ENCODE measurements around the gene CREG2. TPM values are rescaled to one million over a fixed set of nuclear protein-coding genes. Genes with fewer than 3 reads are reported as not detected.
"Not testable (repeated sequence)": the region's sequence is repeated elsewhere in the genome, so short reads cannot be mapped to it uniquely, and the experiment has no call there.

Gene CREG2
- polyA plus RNA-seq, 2 donors = 0.44 TPM; not detected in 1

DNA sequence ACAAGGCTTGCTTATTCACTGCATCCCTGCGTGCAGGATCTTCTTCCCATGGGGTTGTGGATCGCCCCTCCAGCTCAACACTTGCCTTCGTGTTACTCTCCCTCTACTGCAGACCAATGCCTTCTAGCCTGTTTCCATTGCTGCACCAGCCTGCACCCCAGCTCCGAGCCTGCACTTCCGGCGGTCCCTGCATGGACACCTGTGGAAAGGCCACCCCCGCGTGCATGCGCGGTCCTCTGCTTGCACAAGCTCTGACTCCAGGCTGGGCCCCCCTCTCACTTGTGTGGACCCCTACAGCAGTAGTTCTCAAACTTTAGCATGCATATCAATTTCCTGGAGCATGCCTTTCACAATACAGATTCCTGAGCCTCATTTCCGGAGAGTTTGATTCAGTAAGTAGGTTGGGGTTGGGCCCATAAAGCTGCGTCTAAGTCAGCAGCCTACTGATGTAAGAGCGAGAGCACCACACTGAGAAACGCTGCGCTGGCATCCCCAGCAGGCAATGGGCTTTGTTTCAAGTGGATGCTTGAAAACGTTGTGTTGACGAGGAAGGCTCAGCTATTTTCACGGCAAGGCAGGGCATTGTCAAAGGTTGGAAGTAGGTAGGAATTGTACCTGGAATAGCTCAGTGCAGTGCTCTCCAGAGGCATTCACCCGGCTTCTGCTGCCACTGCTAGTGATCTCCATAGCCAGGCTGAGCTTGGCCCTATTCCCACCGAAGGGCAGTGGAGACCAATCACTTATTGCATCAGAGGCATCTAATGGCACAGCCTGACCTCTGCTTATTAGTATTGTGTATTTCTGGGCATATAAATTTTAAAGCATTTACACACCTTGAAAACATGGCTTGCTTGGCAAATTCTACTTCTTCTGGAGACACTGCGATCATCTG, 32.6 kb downstream of the CREG2 start:
- no peaks in the 10 kb centered on the region for H3K36me3 ChIP-seq (ENCODE audit: control insufficient read depth in 2 of 2, insufficient read depth in 2 of 2, low read length in 1 of 2)
- H3K4me1 ChIP-seq (ENCODE audit: control insufficient read depth in 2 of 2, insufficient read depth in 2 of 2, low read length in 1 of 2) = no peaks in the 10 kb centered on the region
- H3K9me3 ChIP-seq (ENCODE audit: control insufficient read depth in 2 of 2, insufficient read depth in 1 of 2, low read depth in 1 of 2, low read length in 1 of 2) = no peaks in the 10 kb centered on the region
- H3K27me3 ChIP-seq (ENCODE audit: control insufficient read depth in 1 of 2, insufficient read depth in 2 of 2, low read length in 2 of 2) = no peaks in the 10 kb centered on the region
- no peak overlapping the region for H3K4me3 ChIP-seq (ENCODE audit: low read depth in 1 of 2, low read length in 2 of 2)
- H3K27ac ChIP-seq (ENCODE audit: low read depth in 2 of 2, low read length in 1 of 2) = no peak overlapping the region
- WGBS, 2 donors = 90 to 91% methylated on average over 21 of the region's 21 CpGs

DNA sequence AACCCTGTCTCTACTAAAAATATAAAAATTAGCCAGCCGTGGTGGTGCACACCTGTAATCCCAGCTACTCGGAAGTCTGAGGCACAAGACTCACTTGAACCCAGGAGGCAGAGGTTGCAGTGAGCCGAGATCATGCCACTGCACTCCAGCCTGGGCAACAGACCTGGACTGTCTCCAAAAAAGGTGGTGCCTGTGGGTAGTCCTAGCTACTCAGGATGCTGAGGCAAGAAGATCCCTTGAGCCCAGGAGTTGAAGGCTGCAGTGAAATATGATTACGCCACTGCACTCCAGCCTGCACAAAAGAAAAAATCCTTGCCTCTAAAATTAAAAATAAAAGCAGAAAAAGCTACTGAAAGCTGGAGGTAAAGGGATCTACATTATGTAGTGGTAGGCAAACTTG, 34.7 kb downstream of the CREG2 start:
- not testable (repeated sequence) for H3K4me1 ChIP-seq (ENCODE audit: control insufficient read depth in 2 of 2, insufficient read depth in 2 of 2, low read length in 1 of 2); H3K27ac ChIP-seq (ENCODE audit: low read depth in 2 of 2, low read length in 1 of 2); H3K9me3 ChIP-seq (ENCODE audit: control insufficient read depth in 2 of 2, insufficient read depth in 1 of 2, low read depth in 1 of 2, low read length in 1 of 2); H3K27me3 ChIP-seq (ENCODE audit: control insufficient read depth in 1 of 2, insufficient read depth in 2 of 2, low read length in 2 of 2); H3K4me3 ChIP-seq (ENCODE audit: low read depth in 1 of 2, low read length in 2 of 2); H3K36me3 ChIP-seq (ENCODE audit: control insufficient read depth in 2 of 2, insufficient read depth in 2 of 2, low read length in 1 of 2)
- WGBS, 2 donors = 89 to 92% methylated on average over 4 of the region's 4 CpGs

DNA sequence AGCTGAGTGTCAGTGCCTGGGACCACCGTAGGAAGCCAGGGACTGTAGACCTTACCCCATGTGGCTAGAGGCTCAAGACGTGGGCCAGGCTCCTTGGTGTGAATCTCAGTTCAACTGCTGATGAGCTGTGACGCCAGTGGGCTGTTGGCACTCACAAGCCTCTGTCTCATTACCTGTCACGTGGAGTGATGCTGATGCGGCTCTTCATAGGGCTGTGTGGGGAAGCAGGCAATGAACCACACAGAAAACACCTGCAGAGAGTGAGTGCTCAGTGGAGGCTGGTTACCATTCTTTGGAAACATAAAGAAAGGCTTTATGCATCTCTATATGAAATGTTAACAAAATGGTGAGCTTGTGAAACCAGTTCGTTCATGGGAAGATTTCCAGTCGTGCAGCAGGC, 36.1 kb downstream of the CREG2 start:
- Histone ChIP-seq H3K4me1 (ENCODE audit: control insufficient read depth in 2 of 2, insufficient read depth in 2 of 2, low read length in 1 of 2) (no peaks in the 10 kb centered on the region), H3K27me3 (ENCODE audit: control insufficient read depth in 1 of 2, insufficient read depth in 2 of 2, low read length in 2 of 2) (no peaks in the 10 kb centered on the region), H3K36me3 (ENCODE audit: control insufficient read depth in 2 of 2, insufficient read depth in 2 of 2, low read length in 1 of 2) (no peaks in the 10 kb centered on the region), H3K4me3 (ENCODE audit: low read depth in 1 of 2, low read length in 2 of 2) (no peak overlapping the region), H3K9me3 (ENCODE audit: control insufficient read depth in 2 of 2, insufficient read depth in 1 of 2, low read depth in 1 of 2, low read length in 1 of 2) (no peaks in the 10 kb centered on the region), H3K27ac (ENCODE audit: low read depth in 2 of 2, low read length in 1 of 2) (no peak overlapping the region)
- 83 to 86% methylated on average over 7 of the region's 7 CpGs for WGBS, 2 donors

DNA sequence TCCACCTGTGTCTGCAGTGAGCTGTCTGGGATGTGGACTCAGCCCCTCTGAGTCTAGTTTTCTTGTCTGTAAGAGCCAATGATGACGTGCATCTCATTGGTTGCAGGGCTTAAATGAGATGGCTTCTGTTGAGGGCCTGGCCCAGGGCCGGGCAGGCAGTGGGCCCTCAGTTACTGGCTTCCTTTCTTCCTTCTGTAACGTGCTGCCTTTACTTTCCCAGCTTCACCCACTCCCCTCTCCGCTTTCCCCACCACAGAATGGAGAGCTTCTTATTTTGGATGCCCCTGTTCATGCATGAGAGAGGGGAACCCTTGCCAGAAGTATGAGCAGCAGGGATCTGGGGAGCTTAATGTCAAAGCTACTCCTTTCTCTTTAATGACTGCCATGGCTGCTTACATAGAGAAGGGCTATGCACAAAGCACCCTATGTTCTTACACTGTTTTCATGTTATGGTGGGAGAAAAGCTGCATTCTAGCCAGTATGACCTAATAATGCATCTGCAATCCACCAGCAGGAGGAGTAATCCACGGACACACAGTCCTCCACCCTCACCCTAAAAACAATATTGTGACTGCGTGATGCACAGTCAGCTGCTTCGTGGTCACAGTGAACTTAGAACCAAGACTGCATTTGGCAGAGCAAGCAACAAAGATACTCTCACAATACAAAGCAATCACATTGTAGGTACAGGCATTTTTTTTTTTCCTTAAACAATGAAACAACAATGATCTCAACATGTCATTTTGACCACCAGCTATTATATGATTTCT, 37.2 kb downstream of the CREG2 start:
- no peaks in the 10 kb centered on the region for H3K36me3 ChIP-seq (ENCODE audit: control insufficient read depth in 2 of 2, insufficient read depth in 2 of 2, low read length in 1 of 2)
- H3K27me3 ChIP-seq (ENCODE audit: control insufficient read depth in 1 of 2, insufficient read depth in 2 of 2, low read length in 2 of 2) = no peaks in the 10 kb centered on the region
- H3K27ac ChIP-seq (ENCODE audit: low read depth in 2 of 2, low read length in 1 of 2) = no peak overlapping the region
- H3K4me3 ChIP-seq (ENCODE audit: low read depth in 1 of 2, low read length in 2 of 2) = no peak overlapping the region
- no peaks in the 10 kb centered on the region for H3K4me1 ChIP-seq (ENCODE audit: control insufficient read depth in 2 of 2, insufficient read depth in 2 of 2, low read length in 1 of 2)
- WGBS, 2 donors = 76 to 82% methylated on average over 7 of the region's 7 CpGs
- no peaks in the 10 kb centered on the region for H3K9me3 ChIP-seq (ENCODE audit: control insufficient read depth in 2 of 2, insufficient read depth in 1 of 2, low read depth in 1 of 2, low read length in 1 of 2)

DNA sequence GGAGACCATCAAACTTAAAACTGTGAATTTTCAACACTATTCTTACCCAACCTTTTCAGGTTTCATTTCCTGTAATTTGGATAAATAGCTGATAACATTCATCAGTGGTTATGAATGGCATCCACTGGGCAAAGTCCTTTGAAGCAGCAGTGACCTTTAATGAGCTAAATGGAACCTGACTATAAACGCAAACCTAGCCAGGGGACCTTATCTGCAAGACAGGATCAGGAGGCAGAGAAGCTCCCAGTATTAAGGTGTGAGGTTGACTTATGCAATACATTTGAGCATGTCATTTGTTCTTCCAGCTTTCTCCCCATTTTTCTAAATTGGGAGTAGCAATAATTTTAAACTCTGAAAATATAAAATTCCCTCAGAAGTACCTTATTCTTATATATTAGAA, 38.4 kb downstream of the CREG2 start:
- no peaks in the 10 kb centered on the region for H3K4me1 ChIP-seq (ENCODE audit: control insufficient read depth in 2 of 2, insufficient read depth in 2 of 2, low read length in 1 of 2)
- H3K36me3 ChIP-seq (ENCODE audit: control insufficient read depth in 2 of 2, insufficient read depth in 2 of 2, low read length in 1 of 2) = no peaks in the 10 kb centered on the region
- no peak overlapping the region for H3K4me3 ChIP-seq (ENCODE audit: low read depth in 1 of 2, low read length in 2 of 2)
- H3K9me3 ChIP-seq (ENCODE audit: control insufficient read depth in 2 of 2, insufficient read depth in 1 of 2, low read depth in 1 of 2, low read length in 1 of 2) = no peaks in the 10 kb centered on the region
- H3K27me3 ChIP-seq (ENCODE audit: control insufficient read depth in 1 of 2, insufficient read depth in 2 of 2, low read length in 2 of 2) = no peaks in the 10 kb centered on the region
- WGBS, 2 donors = 58 to 81% methylated on average over 1 of the region's 1 CpG
- no peak overlapping the region for H3K27ac ChIP-seq (ENCODE audit: low read depth in 2 of 2, low read length in 1 of 2)

DNA sequence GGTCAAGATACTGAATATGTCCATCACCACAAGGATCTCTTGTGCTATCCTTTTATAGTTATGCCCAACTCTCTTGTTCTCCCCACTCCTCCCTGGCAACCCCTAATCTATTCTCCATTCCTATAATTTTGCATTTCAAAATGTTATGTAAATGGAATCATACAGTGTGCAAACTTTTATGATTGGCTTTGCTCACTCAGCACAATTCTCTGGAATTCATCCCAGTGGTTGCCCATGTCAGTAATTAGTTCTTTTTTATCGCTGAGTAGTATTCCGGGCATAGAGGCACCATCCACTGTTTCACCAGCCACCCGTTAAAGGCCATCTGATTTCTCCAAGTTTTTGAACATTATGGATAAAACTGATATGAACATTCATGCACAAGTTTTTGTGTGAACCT, 40.4 kb downstream of the CREG2 start:
- 97% methylated on average over 3 of the region's 3 CpGs for WGBS, 2 donors
- Histone ChIP-seq H3K9me3 (ENCODE audit: control insufficient read depth in 2 of 2, insufficient read depth in 1 of 2, low read depth in 1 of 2, low read length in 1 of 2) (no peaks in the 10 kb centered on the region), H3K27me3 (ENCODE audit: control insufficient read depth in 1 of 2, insufficient read depth in 2 of 2, low read length in 2 of 2) (no peaks in the 10 kb centered on the region), H3K27ac (ENCODE audit: low read depth in 2 of 2, low read length in 1 of 2) (no peak overlapping the region), H3K4me3 (ENCODE audit: low read depth in 1 of 2, low read length in 2 of 2) (no peak overlapping the region), H3K4me1 (ENCODE audit: control insufficient read depth in 2 of 2, insufficient read depth in 2 of 2, low read length in 1 of 2) (peaks cover 0 to 2% of the 10 kb centered on the region in 2 donors), H3K36me3 (ENCODE audit: control insufficient read depth in 2 of 2, insufficient read depth in 2 of 2, low read length in 1 of 2) (no peaks in the 10 kb centered on the region)

DNA sequence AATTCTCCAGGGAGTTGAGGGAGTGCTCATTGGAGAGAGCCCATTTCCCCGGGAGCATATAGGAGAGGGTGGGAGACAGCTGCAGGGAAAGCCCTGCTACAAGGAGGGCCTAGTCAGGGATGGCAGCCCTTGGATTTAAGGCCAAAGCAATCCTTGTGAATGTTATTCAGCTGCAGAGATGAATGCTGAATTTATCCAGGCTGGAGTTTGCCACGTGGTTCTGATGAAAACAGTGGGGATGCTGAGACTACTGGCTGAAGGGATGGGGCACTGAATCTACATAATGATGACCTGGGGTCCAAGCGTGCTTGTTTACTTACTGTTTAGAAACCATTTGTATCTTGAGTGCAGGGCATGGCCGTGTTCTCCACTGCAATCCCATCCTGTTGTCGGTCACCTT, 43.2 kb downstream of the CREG2 start:
- no peak overlapping the region for H3K4me3 ChIP-seq (ENCODE audit: low read depth in 1 of 2, low read length in 2 of 2)
- H3K36me3 ChIP-seq (ENCODE audit: control insufficient read depth in 2 of 2, insufficient read depth in 2 of 2, low read length in 1 of 2) = no peaks in the 10 kb centered on the region
- H3K4me1 ChIP-seq (ENCODE audit: control insufficient read depth in 2 of 2, insufficient read depth in 2 of 2, low read length in 1 of 2) = peaks cover 0 to 3% of the 10 kb centered on the region in 2 donors
- no peaks in the 10 kb centered on the region for H3K27me3 ChIP-seq (ENCODE audit: control insufficient read depth in 1 of 2, insufficient read depth in 2 of 2, low read length in 2 of 2)
- 77 to 78% methylated on average over 5 of the region's 5 CpGs for WGBS, 2 donors
- H3K27ac ChIP-seq (ENCODE audit: low read depth in 2 of 2, low read length in 1 of 2) = no peak overlapping the region
- no peaks in the 10 kb centered on the region for H3K9me3 ChIP-seq (ENCODE audit: control insufficient read depth in 2 of 2, insufficient read depth in 1 of 2, low read depth in 1 of 2, low read length in 1 of 2)

DNA sequence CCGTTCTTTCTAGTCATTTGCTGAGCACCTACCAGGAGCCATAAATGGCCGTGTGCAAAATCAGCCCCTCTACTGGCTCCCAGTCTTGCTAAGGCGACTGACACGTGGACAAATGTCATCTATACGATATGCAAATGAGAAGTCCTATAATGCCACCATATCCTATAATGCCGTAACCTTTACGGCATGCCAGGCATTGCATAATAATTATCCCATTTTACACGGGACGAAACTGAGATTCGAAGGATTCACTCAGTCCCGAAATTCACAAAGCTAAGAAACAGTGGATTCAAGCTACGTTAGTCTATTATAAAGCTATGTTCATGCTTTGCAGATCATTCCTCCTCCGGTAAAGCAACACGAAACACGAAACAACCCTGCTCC, 44.7 kb downstream of the CREG2 start:
- Histone ChIP-seq H3K4me3 (ENCODE audit: low read depth in 1 of 2, low read length in 2 of 2) (no peak overlapping the region), H3K4me1 (ENCODE audit: control insufficient read depth in 2 of 2, insufficient read depth in 2 of 2, low read length in 1 of 2) (peaks cover 0 to 3% of the 10 kb centered on the region in 2 donors), H3K9me3 (ENCODE audit: control insufficient read depth in 2 of 2, insufficient read depth in 1 of 2, low read depth in 1 of 2, low read length in 1 of 2) (no peaks in the 10 kb centered on the region), H3K27me3 (ENCODE audit: control insufficient read depth in 1 of 2, insufficient read depth in 2 of 2, low read length in 2 of 2) (no peaks in the 10 kb centered on the region), H3K36me3 (ENCODE audit: control insufficient read depth in 2 of 2, insufficient read depth in 2 of 2, low read length in 1 of 2) (no peaks in the 10 kb centered on the region), H3K27ac (ENCODE audit: low read depth in 2 of 2, low read length in 1 of 2) (no peak overlapping the region)
- 89 to 91% methylated on average over 15 of the region's 15 CpGs for WGBS, 2 donors

DNA sequence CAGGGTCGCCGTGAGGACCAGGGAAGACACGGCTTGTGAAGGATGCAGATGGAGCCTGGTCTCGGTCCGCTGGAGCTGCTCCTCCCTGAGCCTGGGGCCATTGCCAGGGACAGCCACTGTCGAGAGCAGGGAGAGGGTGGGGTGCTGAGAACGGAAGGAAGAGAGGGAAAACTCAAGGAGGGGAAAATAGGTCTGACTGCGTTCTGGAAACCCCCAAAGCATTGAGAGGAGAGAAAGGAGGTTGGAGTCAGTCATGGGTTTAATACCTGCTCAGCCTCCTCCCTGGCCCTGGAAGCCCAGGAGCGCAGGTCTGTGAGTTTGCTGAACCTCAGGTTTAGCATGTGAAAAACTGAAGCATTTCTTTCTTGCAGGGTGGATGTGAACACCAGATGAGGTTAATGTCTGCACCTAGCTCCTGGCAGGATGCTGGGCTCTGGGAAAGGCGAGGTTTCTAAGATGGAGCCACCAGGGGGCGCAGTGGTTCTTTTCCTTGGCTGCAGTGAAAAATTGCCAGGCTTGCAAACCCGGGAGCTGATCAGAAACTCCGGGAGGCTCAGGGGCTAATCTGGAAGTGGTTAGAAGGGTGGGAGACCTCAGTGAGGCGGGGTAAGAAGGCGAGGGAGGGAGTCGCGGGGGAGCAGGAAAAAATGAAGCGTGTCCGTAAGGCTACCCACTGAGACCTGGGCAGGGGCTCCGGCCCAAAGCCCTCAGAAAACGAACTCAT, 45.2 kb downstream of the CREG2 start:
- no peak overlapping the region for H3K4me3 ChIP-seq (ENCODE audit: low read depth in 1 of 2, low read length in 2 of 2)
- no peaks in the 10 kb centered on the region for H3K9me3 ChIP-seq (ENCODE audit: control insufficient read depth in 2 of 2, insufficient read depth in 1 of 2, low read depth in 1 of 2, low read length in 1 of 2)
- no peaks in the 10 kb centered on the region for H3K27me3 ChIP-seq (ENCODE audit: control insufficient read depth in 1 of 2, insufficient read depth in 2 of 2, low read length in 2 of 2)
- 55 to 57% methylated on average over 21 of the region's 21 CpGs for WGBS, 2 donors
- peaks cover 0 to 3% of the 10 kb centered on the region in 2 donors for H3K4me1 ChIP-seq (ENCODE audit: control insufficient read depth in 2 of 2, insufficient read depth in 2 of 2, low read length in 1 of 2)
- no peak overlapping the region for H3K27ac ChIP-seq (ENCODE audit: low read depth in 2 of 2, low read length in 1 of 2)
- H3K36me3 ChIP-seq (ENCODE audit: control insufficient read depth in 2 of 2, insufficient read depth in 2 of 2, low read length in 1 of 2) = no peaks in the 10 kb centered on the region
